ENCODE data around the gene RWDD2A. TPM values are rescaled to one million over a fixed set of nuclear protein-coding genes. Genes with fewer than 3 reads are reported as not detected.

Gene RWDD2A
- total RNA-seq, 1 experiment from 2014 or later, result 2.4 TPM

- Histone ChIP-seq H3K4me3 (ENCODE audit: low read depth, low read length, poor library complexity, severe bottlenecking) (no peak overlapping the region), H3K9me3 (ENCODE audit: low read depth, low read length, poor library complexity, severe bottlenecking) (no peaks in the 10 kb centered on the region), H3K36me3 (ENCODE audit: insufficient read depth, low read length, poor library complexity, severe bottlenecking) (peaks cover 11% of the 10 kb centered on the region), H3K27ac (ENCODE audit: low read depth, low read length, poor library complexity, severe bottlenecking) (no peak overlapping the region), H3K4me1 (ENCODE audit: insufficient read depth, low read length, poor library complexity, severe bottlenecking) (no peaks in the 10 kb centered on the region), H3K27me3 (replicated peaks; ENCODE audit: insufficient read depth, low read depth, low read length, poor library complexity) (no peaks in the 10 kb centered on the region)
- no peak for TF ChIP-seq CTCF (conservative IDR thresholded peaks at IDR 0.05; ENCODE audit: low read depth, low read length)
- TF ChIP-seq EZH2 (IDR thresholded peaks at IDR 0.05; ENCODE audit: borderline replicate concordance, low read depth, low read length, poor library complexity, severe bottlenecking), result no peak
- intact Hi-C loops (cut with micrococcal nuclease; ENCODE audit: unreplicated experiment), result no loop called here
- no TSS peak for BruUV-seq (replicated peaks)
- ChIA-PET CTCF (no interaction called here), POLR2A (ENCODE audit: low non-redundant PET) (no interaction called here)
- DNase-seq (ENCODE audit: low spot score), result no peak
Measured at GRCh38 chr6:83231146-83231545, 38.0 kb downstream of the RWDD2A start.

DNA sequence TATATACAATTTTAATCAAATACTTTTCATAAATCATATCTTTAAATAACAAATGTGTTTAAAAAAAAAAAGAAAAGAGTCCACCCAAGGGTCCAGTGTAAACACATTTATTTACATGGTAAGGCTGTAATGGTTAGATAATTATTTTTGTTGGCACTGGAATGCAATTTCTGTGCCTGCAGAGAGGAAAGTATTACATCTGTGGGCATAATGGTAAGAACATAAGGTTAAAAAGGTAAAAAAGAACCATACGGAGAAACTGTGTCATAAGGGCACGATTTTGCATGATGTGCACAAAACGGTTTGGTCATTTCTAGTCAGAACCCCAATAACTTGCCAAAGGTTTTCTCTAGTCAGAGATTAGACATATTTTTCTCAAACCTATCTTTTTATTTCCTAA lies 54.3 kb downstream of the RWDD2A start:
- Histone ChIP-seq H3K9me3 (ENCODE audit: low read depth, low read length, poor library complexity, severe bottlenecking) (no peaks in the 10 kb centered on the region), H3K4me1 (ENCODE audit: insufficient read depth, low read length, poor library complexity, severe bottlenecking) (no peaks in the 10 kb centered on the region), H3K27ac (ENCODE audit: low read depth, low read length, poor library complexity, severe bottlenecking) (no peak overlapping the region), H3K4me3 (ENCODE audit: low read depth, low read length, poor library complexity, severe bottlenecking) (no peak overlapping the region), H3K27me3 (replicated peaks; ENCODE audit: insufficient read depth, low read depth, low read length, poor library complexity) (no peaks in the 10 kb centered on the region), H3K36me3 (ENCODE audit: insufficient read depth, low read length, poor library complexity, severe bottlenecking) (peaks cover 17% of the 10 kb centered on the region)
- TF ChIP-seq CTCF (conservative IDR thresholded peaks at IDR 0.05; ENCODE audit: low read depth, low read length) (no peak), EZH2 (IDR thresholded peaks at IDR 0.05; ENCODE audit: borderline replicate concordance, low read depth, low read length, poor library complexity, severe bottlenecking) (no peak)
- no peak for DNase-seq (ENCODE audit: low spot score)
- BruUV-seq (replicated peaks), result no TSS peak
- POLR2A ChIA-PET (ENCODE audit: low non-redundant PET), result no interaction called here
- CTCF ChIA-PET, result no interaction called here
- intact Hi-C loops (cut with micrococcal nuclease; ENCODE audit: unreplicated experiment), result no loop called here

Other genes starting within 250 kb of the RWDD2A start
- gene UBE3D, start 127.5 kb upstream of the RWDD2A start, total RNA-seq (2021), result 35.6 and 38.0 TPM in 2 replicates
- gene DOP1A, start 125.7 kb upstream of the RWDD2A start, total RNA-seq (2021), result 25.1 and 31.9 TPM in 2 replicates
- gene PGM3, start 92 bp upstream of the RWDD2A start, total RNA-seq (2021), result 55.4 and 71.7 TPM in 2 replicates
- 78.3 and 78.8 TPM in 2 replicates for gene ME1, start 237.7 kb downstream of the RWDD2A start, total RNA-seq (2021)